H9 (cell line): ENCODE measurements around the gene THRB. TPM values are rescaled to one million over a fixed set of nuclear protein-coding genes. Genes with fewer than 3 reads are reported as not detected.

Experiments
- DNase-seq: peaks from one replicate; pipeline ENCODE4 v3.0.0-alpha.2; 2017
- H2AFZ ChIP-seq: one replicate; pipeline ENCODE4 v1.6.1; 2013; ENCODE audit warnings: mild to moderate bottlenecking, low read length, control low read depth, moderate library complexity
- H2AK5ac ChIP-seq: 2 replicates; pipeline ENCODE4 v1.6.1; 2013; ENCODE audit warnings: low read length, control low read depth, mixed read lengths; ENCODE audit not compliant: insufficient read length
- H2BK120ac ChIP-seq: one replicate; pipeline ENCODE4 v1.6.1; 2013; ENCODE audit warnings: low read depth, mild to moderate bottlenecking, low read length, control low read depth, inconsistent platforms; ENCODE audit not compliant: poor library complexity, severe bottlenecking
- H2BK12ac ChIP-seq: 2 replicates; pipeline ENCODE4 v1.6.1; 2013; ENCODE audit warnings: low read length, control low read depth, mixed read lengths, low read depth; ENCODE audit not compliant: insufficient read length
- H2BK15ac ChIP-seq: 2 replicates; pipeline ENCODE4 v1.6.1; 2013; ENCODE audit warnings: low read depth, low read length, control low read depth
- H2BK20ac ChIP-seq: one replicate; pipeline ENCODE4 v1.6.1; 2013; ENCODE audit warnings: low read depth, mild to moderate bottlenecking, low read length, control low read depth, inconsistent platforms; ENCODE audit not compliant: poor library complexity, severe bottlenecking
- H2BK5ac ChIP-seq: 2 replicates; pipeline ENCODE4 v1.6.1; 2013; ENCODE audit warnings: low read length, control low read depth, mixed read lengths; ENCODE audit not compliant: insufficient read length
- H3K14ac ChIP-seq: 2 replicates; pipeline ENCODE4 v1.6.1; 2013; ENCODE audit warnings: low read length, control low read depth; ENCODE audit not compliant: insufficient read depth
- H3K18ac ChIP-seq: 2 replicates; pipeline ENCODE4 v1.6.1; 2013; ENCODE audit warnings: low read depth, mild to moderate bottlenecking, mixed read lengths, low read length, control low read depth; ENCODE audit not compliant: insufficient read length
- H3K23ac ChIP-seq: 2 replicates; pipeline ENCODE4 v1.6.1; 2013; ENCODE audit warnings: low read length, control low read depth, mixed read lengths, low read depth; ENCODE audit not compliant: insufficient read length
- H3K23me2 ChIP-seq: 2 replicates; pipeline ENCODE4 v1.6.1; 2013; ENCODE audit warnings: low read depth, mild to moderate bottlenecking, mixed read lengths, low read length, control low read depth; ENCODE audit not compliant: insufficient read length, poor library complexity, severe bottlenecking
- H3K27ac ChIP-seq: 2 replicates; pipeline ENCODE4 v1.5.1; 2013; ENCODE audit warnings: low read length, control low read depth, mixed read lengths, low read depth; ENCODE audit not compliant: insufficient read length
- H3K27me3 ChIP-seq: 2 replicates; pipeline ENCODE4 v1.6.1; 2013; ENCODE audit warnings: low read length, control low read depth, inconsistent platforms; ENCODE audit not compliant: insufficient read depth
- H3K4ac ChIP-seq: 2 replicates; pipeline ENCODE4 v1.6.1; 2013; ENCODE audit warnings: low read depth, mild to moderate bottlenecking, control low read depth, inconsistent platforms, low read length, moderate library complexity
- H3K4me1 ChIP-seq: 2 replicates; pipeline ENCODE4 v1.6.1; 2013; ENCODE audit warnings: low read length, control low read depth, inconsistent platforms; ENCODE audit not compliant: insufficient read depth
- H3K4me2 ChIP-seq: 2 replicates; pipeline ENCODE4 v1.6.1; 2013; ENCODE audit warnings: low read length, control low read depth, mixed read lengths; ENCODE audit not compliant: insufficient read length, insufficient read depth
- H3K56ac ChIP-seq: 2 replicates; pipeline ENCODE4 v1.6.1; 2013; ENCODE audit warnings: low read depth, mild to moderate bottlenecking, mixed read lengths, low read length, control low read depth; ENCODE audit not compliant: insufficient read length
- H3K79me1 ChIP-seq: 2 replicates; pipeline ENCODE4 v1.6.1; 2013; ENCODE audit warnings: low read depth, mild to moderate bottlenecking, moderate library complexity, low read length, control low read depth, inconsistent platforms; ENCODE audit not compliant: insufficient read depth, poor library complexity, severe bottlenecking
- H3K79me2 ChIP-seq: 2 replicates; pipeline ENCODE4 v1.6.1; 2013; ENCODE audit warnings: low read length, control low read depth, inconsistent platforms; ENCODE audit not compliant: insufficient read depth
- H3K9ac ChIP-seq: 2 replicates; pipeline ENCODE4 v1.6.1; 2013; ENCODE audit warnings: low read length, control low read depth, mixed read lengths; ENCODE audit not compliant: insufficient read length; ENCODE audit errors: extremely low read depth
- H3K9me3 ChIP-seq: one replicate; pipeline ENCODE4 v1.6.1; 2013; ENCODE audit warnings: low read depth, low read length, inconsistent platforms; ENCODE audit not compliant: control insufficient read depth
- H3T11ph ChIP-seq: one replicate; pipeline ENCODE4 v1.6.1; 2013; ENCODE audit warnings: mild to moderate bottlenecking, low read length, control low read depth, inconsistent platforms
- H4K20me1 ChIP-seq: one replicate; pipeline ENCODE4 v1.6.1; 2013; ENCODE audit not compliant: control insufficient read depth, insufficient read length, insufficient read depth
- H4K5ac ChIP-seq: 2 replicates; pipeline ENCODE4 v1.6.1; 2013; ENCODE audit warnings: low read depth, mild to moderate bottlenecking, mixed read lengths, low read length, control low read depth; ENCODE audit not compliant: insufficient read length
- H4K8ac ChIP-seq: replicated peaks from 2 replicates; pipeline ENCODE4 v1.6.1; 2013; ENCODE audit warnings: low read length, control low read depth, mixed read lengths, low read depth; ENCODE audit not compliant: insufficient read length
- H4K91ac ChIP-seq: 2 replicates; pipeline ENCODE4 v1.6.1; 2013; ENCODE audit warnings: low read depth, mild to moderate bottlenecking, moderate library complexity, mixed read lengths, low read length, control low read depth; ENCODE audit not compliant: insufficient read length
- H3K27ac Mint-ChIP-seq, 3 experiments: 2 replicates in 2 of 3; 3 replicates in 1 of 3; pipeline ENCODE4 v1.8.0; 2020 to 2021; ENCODE audit warnings: mixed read lengths in 3 of 3, mild to moderate bottlenecking in 1 of 3, moderate library complexity in 1 of 3
- H3K27me3 Mint-ChIP-seq: 2 replicates; pipeline ENCODE4 v1.8.0; 2021; ENCODE audit warnings: low read depth, mild to moderate bottlenecking, moderate library complexity, mixed read lengths
- H3K36me3 Mint-ChIP-seq, 3 experiments: 2 replicates in 2 of 3; 3 replicates in 1 of 3; pipeline ENCODE4 v1.8.0; 2020 to 2021; ENCODE audit warnings: low read depth in 3 of 3, mixed read lengths in 3 of 3; ENCODE audit not compliant: insufficient read depth in 1 of 3
- H3K4me1 Mint-ChIP-seq, 2 experiments: 2 replicates each; pipeline ENCODE4 v1.8.0; 2020; ENCODE audit warnings: mixed read lengths in 2 of 2
- H3K4me3 Mint-ChIP-seq, 2 experiments: 2 replicates in 1 of 2; 3 replicates in 1 of 2; pipeline ENCODE4 v1.8.0; 2020 to 2021; ENCODE audit warnings: mild to moderate bottlenecking in 2 of 2, mixed read lengths in 2 of 2, moderate library complexity in 1 of 2
- H3K9me3 Mint-ChIP-seq, 2 experiments: 2 replicates in 1 of 2; 3 replicates in 1 of 2; pipeline ENCODE4 v1.8.0; 2020; ENCODE audit warnings: mild to moderate bottlenecking in 2 of 2, mixed read lengths in 2 of 2, moderate library complexity in 1 of 2
- CTCF ChIP-seq: fragments of 200-600 bp; sonication (generic); conservative IDR thresholded peaks from 3 replicates; pipeline ENCODE4 v1.8.0; 2021; ENCODE audit warnings: antibody characterized with exemption, mild to moderate bottlenecking
- WGBS: extraction: QIAGEN DNeasy Blood & Tissue Kit; methylation state at CpG from one replicate; pipeline ENCODE4 v1.1.7; 2013; ENCODE audit warnings: missing lambda C conversion rate, low lambda C conversion rate, mixed read lengths; ENCODE audit not compliant: insufficient read length; ENCODE audit errors: extremely low coverage; 5-methylcytosine and 5-hydroxymethylcytosine counted together
- total RNA-seq: library from RNA; stranded (reverse); gene quantifications from 2 replicates; pipeline ENCODE4 v1.2.1, GENCODE V29; 2021

The THRB gene
- total RNA-seq, 1 experiment from 2014 or later = 8.6 TPM

GRCh38 chr3:24235121-24235520 lies 259.5 kb downstream of the THRB start:
- H3K27ac Mint-ChIP-seq = no peak overlapping the region
- Histone ChIP-seq H2BK5ac (no peak overlapping the region), H3K4me2 (no peak overlapping the region), H3K4me1 (no peaks in the 10 kb centered on the region), H3K14ac (no peak overlapping the region), H2AFZ (no peak overlapping the region), H3K27me3 (no peaks in the 10 kb centered on the region), H2BK120ac (no peak overlapping the region), H3K9ac (no peak overlapping the region), H2AK5ac (no peak overlapping the region), H3K79me1 (no peaks in the 10 kb centered on the region), H3K79me2 (no peaks in the 10 kb centered on the region), H3K23me2 (no peaks in the 10 kb centered on the region), H3K9me3 (no peaks in the 10 kb centered on the region), H2BK20ac (no peak overlapping the region), H4K5ac (no peak overlapping the region), H3K23ac (no peak overlapping the region), H3K18ac (no peak overlapping the region), H4K8ac (no peak overlapping the region), H3T11ph (no peak overlapping the region), H4K20me1 (no peaks in the 10 kb centered on the region), H3K4ac (no peak overlapping the region), H2BK12ac (no peak overlapping the region), H3K27ac (no peak overlapping the region), H2BK15ac (no peak overlapping the region), H3K56ac (no peak overlapping the region), H4K91ac (no peak overlapping the region)
- DNase-seq = no peak
- no peaks in the 10 kb centered on the region for H3K36me3 Mint-ChIP-seq
- TF ChIP-seq CTCF = no peak
- H3K4me1 Mint-ChIP-seq = no peaks in the 10 kb centered on the region
- no peak overlapping the region for H3K4me3 Mint-ChIP-seq
- no peaks in the 10 kb centered on the region for H3K27me3 Mint-ChIP-seq
- no peaks in the 10 kb centered on the region for H3K9me3 Mint-ChIP-seq
- no CpG with 5 or more reads among the region's 3 CpGs for WGBS
